ENCODE data around the gene TRIM33.
"Not testable (repeated sequence)": the region's sequence is repeated elsewhere in the genome, so short reads cannot be mapped to it uniquely, and the experiment has no call there.

TRIM33 gene

DNA sequence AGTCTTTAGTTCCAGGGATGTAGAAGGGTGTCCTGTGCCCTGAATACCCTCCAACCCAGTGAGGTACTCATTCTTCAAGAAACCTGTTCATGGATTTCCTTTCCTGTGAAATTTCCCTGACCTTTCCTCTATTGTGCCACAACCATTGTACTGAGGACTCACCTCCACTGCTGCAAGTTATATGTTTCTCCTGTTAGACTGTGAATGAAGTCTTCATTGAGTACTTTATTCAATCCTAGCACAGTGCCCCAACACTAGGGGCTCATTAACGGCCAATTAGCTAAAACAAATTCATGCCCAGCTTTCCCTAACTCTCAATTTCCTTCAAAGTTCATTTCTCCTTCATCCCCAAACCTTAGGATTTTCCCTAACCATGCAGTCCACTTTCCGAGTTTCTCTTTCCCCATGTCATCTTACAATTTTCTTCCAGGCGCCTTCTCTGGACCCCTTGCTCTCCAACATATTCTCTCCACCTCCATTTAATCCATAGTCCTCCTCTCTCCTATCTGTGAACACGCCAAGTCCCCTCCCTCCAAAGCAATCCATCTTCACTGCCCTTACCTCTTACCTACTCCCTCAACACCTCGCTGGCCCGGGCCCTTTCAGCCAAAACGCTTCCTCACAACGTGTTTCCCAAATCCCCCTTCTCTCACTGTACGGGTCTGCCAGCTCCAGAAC, 1.3 kb downstream of the TRIM33 start:
- no peak for DNase-seq

DNA sequence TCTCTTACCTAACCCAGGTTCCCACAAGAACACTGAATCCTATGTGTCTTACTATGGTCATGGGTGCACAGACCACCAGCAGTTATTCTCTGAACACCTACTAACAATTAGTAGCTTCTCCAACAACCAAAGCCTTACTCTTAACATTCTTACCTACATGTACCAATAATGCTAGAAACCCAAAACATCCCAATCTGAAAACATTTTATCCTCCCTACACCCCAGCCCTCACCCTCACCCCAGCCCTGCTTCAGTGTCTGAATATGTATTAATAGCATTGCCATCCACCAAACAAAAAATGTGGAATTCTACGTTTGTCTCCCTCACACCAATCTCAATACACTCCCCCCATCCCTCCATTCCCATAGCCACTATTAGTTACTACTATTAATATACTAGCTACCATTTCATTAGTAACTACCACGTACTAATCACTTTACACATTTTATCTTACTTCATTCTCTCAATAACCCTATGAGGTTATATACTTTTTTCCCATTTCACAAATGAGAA, 2.6 kb downstream of the TRIM33 start:
- no peak for DNase-seq

DNA sequence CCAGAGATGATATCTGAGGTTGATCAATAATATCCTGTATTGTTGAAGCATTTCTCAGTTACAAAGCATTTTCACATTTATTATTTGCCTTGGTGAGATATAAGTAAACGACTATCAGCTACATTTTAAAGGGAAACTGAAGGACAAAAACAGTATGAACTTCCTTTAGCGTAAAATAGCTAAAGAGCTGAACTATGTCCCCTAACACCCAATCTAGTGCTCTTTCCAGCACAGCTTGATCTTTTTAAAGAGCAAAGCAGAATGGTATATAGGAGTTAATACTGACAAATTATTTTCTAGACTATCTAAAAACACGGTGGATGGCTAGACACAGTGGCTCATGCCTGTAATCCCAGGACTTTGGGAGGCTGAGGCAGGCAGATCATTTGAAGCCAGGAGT, 3.5 kb downstream of the TRIM33 start:
- no peak for DNase-seq

DNA sequence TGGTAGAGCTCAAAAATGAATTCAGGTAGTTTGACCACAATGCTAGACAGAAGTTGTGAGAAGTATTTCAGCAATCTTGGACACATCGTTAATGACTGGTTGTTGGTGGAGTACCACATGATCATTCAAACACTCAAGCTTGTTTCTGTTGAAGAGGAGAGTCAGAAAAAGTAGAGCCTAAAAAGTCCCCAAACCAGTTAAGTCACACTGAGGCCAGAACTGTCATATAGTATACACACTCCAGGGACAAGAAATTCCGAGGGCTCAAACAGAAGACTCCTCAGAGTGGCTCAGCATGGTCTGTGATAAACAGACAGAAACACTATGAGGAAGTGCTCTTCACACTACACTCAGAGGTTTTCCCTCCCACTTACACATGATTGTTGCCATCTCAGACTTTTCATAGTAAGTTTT, 5.8 kb downstream of the TRIM33 start:
- no peak for DNase-seq

DNA sequence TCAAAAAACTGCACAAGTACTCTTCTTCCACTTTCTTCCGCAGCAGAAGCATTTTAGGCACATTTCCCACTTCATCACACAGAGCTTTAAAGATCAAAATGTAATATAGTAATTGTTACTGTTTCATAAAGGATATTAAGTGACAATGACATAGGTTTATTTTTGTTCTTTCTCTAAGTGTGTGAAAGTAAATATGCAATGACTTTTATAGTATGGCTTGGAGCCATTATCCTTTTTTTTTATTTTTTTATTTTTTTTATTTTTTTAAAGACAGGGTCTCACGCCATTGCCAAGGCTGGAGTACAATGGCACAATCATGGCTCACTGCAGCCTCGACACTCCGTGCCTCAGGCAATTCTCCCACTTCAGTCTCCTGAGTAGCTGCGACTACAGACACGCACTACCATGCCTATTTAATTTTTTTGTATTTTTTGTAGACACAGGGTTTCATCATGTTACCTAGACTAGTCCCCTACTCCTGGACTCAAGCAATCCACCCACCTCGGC, 7.0 kb downstream of the TRIM33 start:
- no peak for DNase-seq

DNA sequence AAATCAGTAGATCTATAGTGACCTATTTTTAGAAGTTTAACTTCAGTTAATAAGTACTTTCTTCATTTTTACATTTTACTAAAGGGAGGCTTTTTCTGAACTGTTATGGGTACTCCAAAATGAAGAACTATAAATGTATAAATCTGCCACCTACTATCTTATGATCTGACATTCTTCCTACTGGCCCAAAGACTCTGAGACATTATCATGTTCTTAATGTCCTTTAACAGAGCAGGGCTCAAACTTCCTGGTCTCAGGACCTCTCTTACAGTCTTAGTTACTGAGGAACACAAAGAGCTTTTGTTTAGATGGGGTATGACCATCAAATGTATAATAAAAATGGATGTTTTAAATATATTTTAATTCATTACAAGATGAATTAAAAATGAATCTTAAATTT, 8.9 kb downstream of the TRIM33 start:
- no peak for DNase-seq

DNA sequence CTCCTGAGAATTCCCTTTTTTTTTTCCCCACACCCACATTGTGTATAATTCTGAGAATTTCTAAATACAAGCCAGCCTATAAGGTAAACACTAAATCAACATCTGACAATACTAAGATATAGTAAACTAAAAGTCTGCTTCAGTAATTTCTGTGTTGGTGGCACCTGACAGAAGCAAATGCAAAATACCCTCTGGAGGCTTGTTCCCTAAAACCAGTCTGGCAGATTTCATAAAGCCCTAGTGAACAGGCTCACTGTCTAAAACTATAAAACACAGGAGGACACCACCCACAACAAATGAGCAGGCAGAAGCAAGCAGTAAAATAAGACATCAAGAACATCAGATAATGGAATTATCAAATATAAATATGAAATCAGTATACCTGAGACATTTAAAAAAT, 11.5 kb downstream of the TRIM33 start:
- no peak for DNase-seq

DNA sequence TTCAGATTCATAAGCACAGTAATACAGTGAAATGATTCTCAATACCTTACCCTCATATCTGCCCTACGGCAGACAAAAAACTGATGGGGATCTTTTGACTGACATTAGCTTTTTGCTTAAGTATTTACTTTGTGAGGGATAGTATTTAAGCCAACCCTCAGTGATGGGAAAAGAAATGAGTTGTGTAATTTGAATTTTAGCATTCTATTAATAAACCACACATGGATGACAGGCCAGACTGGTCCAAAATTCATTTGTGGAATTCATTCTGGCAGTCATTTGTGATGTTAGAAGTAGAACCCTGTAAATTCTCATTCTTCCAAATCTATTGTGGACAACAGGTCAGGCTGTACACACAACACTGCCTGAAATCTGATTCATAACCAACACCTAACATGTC, 14.9 kb downstream of the TRIM33 start:
- no peak for DNase-seq

DNA sequence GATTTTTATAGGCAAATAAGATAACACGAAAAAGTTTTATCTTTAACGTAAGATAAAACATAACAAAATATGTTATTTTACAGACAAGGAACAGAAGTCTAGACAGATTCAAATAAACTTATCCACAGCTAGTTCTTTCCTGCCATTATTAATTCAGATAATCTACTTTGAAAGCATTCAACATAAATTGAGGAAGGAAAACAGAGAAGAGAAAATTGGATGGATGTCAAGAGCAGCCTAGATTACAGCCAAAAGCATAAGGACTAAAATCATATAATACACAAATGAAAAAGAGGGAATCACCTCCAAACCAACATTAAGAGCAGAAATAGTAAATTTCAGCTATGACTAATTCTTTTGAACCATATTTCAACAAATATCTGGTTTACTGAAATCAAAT, 15.5 kb downstream of the TRIM33 start:
- DNase-seq: no peak

DNA sequence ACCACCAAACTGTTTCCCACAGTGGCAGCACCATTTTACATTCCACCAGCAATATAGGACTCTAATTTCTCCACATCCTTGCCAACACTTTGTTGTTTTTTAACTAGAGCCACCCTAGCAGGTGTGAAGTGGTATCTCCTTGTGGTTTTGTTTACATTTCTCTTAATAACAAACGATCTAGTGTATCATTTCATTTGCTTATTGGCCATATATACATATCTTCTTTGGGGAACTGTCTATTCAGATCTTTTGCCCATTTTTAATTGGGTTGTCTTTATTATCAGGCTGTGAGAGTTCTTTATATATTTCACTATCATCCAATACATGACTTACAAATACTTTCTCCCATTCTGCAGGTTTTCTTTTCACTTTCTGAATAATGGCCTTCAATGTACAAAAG, 18.0 kb downstream of the TRIM33 start:
- no peak for DNase-seq

DNA sequence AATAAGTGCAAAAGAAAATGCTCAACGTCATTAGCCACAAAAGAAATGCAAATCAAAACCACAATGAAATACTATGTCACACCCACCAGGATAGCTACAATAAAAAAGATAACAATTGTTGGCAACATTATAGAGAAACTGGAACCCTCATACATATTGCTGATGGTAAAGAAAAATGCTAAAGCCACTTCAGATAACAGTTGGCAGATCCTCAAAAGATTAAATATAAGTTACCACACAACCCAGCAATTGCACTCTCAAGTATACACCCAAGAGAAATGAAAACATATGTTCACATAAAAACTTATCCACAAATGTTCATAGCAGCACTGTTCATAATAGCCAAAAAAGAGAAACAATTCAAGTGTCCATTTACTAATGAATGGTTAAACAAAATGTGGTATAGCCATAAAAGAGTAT, 20.7 kb downstream of the TRIM33 start:
- DNase-seq: no peak

DNA sequence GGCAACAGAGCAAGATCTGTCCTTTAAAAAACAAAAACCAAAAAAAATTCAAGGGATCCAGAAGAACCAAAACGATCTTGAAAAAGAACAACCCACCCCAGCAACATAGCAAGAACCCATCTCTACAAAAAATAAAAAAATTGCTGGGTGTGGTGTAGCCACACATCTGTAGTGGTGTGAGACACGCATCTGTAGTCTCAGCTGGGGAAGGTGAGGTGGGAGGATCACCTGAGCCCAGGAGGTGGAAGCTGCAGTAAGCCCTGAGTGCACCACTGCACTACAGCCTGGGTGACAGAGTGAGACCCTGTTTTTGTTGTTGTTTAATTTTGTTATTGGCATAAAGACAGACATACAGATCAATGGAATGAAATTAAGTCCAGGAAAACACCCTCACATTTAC, 22.3 kb downstream of the TRIM33 start:
- DNase-seq: no peak

DNA sequence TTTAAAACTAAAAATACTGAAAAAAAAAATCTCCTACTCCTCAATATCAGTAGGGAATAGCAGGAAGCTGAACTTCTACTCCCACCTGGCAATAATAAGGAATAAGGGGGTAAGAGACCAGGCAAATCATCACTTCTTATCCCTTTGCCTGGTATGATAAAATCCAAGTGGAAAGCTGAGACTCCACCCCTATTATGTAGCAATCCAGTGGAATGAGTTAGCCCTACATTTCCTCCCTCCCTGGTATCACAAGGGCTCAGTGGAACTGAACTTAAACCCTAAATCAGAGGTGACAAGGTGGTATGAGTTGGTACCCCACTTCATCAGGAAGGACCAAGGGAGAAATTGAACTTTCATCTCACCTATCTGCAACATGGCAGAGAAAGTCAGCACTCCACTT, 25.7 kb downstream of the TRIM33 start:
- no peak for DNase-seq

DNA sequence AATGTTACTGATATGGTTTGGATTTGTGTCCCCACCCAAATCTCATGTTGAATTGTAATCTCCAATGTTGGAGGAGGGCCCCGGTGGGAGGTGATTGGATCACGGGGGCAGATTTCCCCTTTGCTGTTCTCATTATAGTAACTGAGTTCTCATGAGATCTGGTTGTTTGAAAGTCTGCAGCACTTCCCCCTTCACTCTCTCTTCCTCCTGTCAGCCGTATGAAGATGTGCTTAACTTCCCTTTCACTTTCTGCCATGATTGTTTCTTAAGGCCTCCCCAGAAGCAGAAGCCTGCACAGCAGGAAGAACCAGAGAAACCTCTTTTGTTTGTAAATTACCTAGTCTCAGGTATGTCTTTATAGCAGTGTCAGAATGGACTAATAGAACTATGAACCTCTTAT, 28.4 kb downstream of the TRIM33 start:
- DNase-seq: no peak

DNA sequence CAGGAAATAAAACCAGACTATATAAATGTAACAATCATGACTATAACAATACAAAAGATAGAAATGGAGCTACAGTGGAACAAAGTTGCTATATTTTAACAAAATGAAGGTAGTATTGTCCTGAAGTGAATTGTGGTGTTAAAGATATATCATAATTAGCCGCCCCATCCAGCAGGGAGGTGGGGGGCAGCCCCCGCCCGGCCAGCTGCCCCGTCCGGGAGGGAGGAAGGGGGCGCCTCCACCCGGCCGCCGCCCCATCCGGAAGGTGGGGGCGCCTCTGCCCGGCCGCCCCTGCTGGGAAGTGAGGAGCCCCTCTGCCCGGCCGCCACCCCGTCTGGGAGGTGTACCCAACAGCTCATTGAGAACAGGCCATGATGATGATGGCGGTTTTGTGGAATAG, 31.4 kb downstream of the TRIM33 start:
- DNase-seq: not testable (repeated sequence)

DNA sequence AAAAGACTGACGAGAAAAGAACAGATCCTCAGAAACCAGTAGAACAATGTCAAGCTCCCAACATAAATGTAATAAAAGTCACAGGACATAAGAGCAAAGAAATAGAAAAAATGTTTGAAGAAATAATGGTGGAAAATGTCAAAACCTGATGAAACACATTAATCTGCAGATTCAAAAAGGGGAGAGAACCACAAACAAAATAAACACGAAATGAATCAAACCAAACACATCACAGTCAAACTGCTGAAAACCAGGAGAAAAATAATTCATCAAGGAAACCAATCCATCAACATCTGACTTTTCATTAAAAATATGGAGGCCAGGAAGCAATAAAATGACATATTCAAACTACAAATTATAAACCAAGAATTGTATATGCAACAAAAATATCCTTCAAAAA, 31.9 kb downstream of the TRIM33 start:
- no peak for DNase-seq

DNA sequence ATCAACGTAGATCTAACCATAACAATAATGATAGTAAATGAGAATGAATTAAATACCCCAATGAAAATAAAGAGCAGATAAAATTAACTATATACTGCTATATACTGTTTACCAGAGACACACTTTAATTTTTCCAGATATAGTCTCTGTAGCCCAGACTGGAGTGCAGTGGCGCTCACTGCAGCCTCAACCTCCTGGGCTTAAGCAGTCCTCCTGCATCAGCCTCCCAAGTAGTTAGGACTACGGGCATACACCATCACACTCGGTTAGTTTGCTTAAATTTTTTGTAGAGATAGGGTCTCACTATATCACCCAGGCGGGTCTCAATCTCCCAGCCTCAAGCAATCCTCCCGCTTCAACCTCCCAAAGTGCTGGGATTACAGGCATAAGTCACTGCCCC, 37.2 kb downstream of the TRIM33 start:
- no peak for DNase-seq

DNA sequence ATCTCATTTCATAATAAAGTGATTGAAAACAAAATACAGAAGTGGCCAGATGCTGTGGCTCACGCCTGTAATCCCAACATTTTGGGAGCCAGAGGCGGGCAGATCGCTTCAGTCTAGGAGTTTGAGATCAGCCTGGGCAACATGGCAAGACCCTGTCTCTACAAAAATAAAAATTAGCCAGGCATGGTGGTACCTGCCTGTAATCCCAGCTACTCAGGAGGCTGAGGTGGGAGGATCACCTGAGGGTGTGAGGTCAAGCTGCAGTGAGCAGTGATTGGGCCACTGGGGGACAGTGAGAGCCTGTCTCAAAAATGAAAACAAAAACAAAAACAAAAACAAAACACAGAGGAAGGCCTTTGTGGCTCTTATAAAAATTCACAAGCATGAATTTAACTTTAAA, 38.6 kb downstream of the TRIM33 start:
- DNase-seq: no peak

DNA sequence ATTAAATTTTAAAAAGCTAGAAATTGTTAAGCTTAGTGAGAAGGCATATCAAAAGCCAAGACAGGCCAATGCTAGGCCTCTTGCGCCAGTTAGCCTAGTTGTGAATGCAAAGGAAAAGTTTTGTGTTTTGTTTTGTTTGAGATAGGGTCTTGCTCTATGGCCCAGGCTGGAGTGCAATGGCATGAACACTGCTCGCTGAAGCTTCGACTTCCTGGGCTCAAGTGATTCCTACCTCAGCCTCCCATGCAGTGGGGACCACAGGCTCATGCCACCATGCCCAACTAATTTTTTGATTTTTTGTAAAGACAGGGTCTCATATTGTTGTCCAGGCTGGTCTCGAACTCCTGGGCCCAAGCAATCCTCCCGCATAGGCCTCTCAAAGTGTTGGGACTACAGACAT, 40.3 kb downstream of the TRIM33 start:
- no peak for DNase-seq

DNA sequence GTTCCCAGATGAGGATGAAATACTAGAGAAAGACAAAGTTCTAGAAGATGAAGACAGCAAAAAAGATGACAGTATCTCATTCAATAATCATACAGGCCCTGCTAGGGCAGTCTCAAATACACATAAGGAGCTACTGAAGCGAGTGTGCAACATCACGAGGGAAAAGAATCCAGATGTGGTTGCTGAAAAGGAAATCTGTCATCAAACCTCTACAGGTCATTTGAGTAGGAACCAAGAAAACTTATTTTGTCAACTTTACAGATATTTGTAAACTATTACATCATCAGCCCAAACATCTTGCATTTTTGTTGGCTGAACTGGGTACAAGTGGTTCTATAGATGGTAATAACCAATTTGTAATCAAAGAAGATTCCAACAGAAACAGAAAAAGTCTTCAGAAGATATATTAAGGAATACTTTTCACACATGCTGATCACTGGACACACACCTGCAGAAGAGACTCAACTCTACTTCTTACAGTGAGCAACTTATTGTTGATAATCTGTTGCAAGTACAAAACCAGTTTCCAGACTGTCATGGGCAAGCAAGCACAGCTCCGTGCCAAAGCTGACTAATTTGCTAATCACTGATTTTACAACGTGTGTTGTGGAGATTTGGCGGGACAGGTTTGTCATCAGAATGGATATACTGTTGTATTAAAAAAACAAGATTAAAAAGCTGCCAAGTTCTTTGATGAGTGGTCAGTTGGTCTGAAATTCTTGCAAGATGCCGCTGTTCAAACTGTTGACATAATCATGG, 42.1 kb downstream of the TRIM33 start:
- no peak for DNase-seq

DNA sequence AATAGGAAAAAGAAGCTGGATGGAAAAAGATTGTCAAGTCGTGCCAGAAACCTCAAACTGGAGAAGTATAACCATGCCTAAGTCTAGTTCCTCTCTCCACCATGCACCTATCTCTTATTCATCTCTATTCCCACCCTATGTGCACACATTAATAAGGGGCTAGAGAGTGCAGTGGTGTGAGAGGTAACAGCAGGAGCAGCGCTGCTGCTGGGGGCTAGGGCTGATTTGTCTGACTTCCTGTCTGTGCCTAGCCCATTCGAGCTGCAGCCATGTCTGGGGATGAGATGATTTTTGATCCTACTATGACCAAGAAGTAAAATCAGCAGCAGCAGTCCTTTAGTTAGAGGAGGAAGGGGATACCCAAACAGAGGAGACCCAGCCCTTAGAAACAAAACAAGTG, 43.0 kb downstream of the TRIM33 start:
- DNase-seq: no peak

DNA sequence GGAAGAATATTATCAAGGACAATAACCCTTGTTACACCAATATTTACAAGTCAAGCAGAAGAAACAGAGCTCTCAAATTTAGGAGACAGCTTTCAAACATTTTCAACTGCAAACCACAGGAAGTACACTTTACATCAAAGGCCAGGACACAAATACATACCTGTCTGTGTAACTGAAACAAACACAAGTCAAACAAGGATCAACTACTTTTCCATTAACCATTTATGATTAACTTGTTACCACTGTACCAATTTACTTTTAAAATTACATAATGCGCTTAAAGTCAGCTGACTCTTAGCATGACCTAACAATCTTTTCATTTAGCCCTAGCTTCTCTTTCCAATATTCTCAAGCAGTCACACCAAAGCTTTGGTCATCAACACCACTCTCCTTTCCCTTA, 43.5 kb downstream of the TRIM33 start:
- DNase-seq: no peak

DNA sequence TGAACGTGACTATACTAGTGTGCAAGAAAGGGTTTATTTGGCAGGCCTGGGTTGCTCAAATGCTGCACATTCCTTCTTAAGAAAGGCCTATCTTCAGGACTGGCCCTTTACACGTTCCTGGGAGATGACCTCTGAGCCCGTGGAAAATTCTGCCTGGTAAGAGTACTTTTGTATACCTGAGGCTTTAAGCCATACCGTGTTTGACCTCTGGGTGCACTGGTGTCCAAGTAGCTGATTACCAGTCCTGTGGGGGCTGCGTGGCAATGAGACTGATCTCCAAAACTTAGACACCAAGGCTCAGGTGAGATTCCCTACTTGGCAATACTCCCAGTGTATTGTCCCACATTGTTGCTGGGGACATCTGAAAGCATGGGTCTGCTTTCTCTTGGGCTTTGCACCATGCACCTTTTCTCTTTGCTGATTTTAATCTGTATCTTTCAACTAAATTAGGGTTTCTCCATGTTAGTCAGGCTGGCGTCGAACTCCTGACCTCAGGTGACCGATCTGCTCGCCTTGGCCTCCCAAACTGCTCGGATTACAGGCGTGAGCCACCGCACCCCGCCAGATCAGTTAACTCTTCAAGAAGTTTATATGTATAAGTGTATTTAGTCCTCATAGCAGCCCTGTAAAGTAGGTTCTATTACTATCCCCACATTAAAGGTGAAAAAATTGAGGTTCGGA, 44.5 kb downstream of the TRIM33 start:
- no peak for DNase-seq

DNA sequence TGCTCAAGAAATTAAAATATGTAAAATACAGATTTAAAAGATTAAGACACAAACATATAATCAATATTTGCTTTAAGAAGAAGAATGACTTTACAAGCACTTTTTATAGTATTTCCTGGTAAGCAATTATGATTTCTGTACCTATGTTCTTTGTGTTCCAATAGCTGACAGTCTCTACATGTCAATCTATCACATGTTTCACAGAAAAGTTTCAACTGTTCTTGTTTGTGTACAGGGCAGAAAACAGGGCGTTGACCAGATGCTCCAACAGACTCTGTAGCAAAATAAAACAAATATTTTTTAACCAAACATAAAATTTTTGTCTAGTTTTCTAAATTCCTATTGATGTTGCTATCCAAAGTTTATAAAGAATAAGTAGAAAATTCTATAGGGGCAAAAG, 48.0 kb downstream of the TRIM33 start:
- DNase-seq: no peak
